ENCODE measurements around the gene ARHGEF37. TPM values are rescaled to one million over a fixed set of nuclear protein-coding genes. Genes with fewer than 3 reads are reported as not detected.

Gene ARHGEF37
- total RNA-seq, 1 experiment from 2014 or later, result 0.42 TPM

- no peak overlapping the region for H4K5ac ChIP-seq (ENCODE audit: insufficient read length, low read depth, low read length)
- WGBS (ENCODE audit: extremely low coverage, insufficient read length, low lambda C conversion rate), result no CpG with 5 or more reads among the region's 4 CpGs
- H3K4me2 ChIP-seq (ENCODE audit: insufficient read depth, insufficient read length, low read length), result no peak overlapping the region
- no peak overlapping the region for H2BK20ac ChIP-seq (ENCODE audit: low read depth, low read length, poor library complexity, severe bottlenecking)
- H3K9me3 Mint-ChIP-seq, result no peaks in the 10 kb centered on the region
- H2BK5ac ChIP-seq (ENCODE audit: insufficient read length, low read length), result no peak overlapping the region
- H2AK5ac ChIP-seq (ENCODE audit: insufficient read length, low read length), result no peak overlapping the region
- no peak overlapping the region for H4K8ac ChIP-seq (replicated peaks; ENCODE audit: insufficient read length, low read depth, low read length)
- no peaks in the 10 kb centered on the region for H3K27me3 ChIP-seq (ENCODE audit: insufficient read depth, low read length)
- no peak for DNase-seq
- no peak overlapping the region for H2BK120ac ChIP-seq (ENCODE audit: low read depth, low read length, poor library complexity, severe bottlenecking)
- H3T11ph ChIP-seq (ENCODE audit: low read length), result no peak overlapping the region
- TF ChIP-seq CTCF (conservative IDR thresholded peaks at IDR 0.05), result no peak; the same call in 2 of the 3 replicates
- no peak overlapping the region for H2BK12ac ChIP-seq (ENCODE audit: insufficient read length, low read depth, low read length)
- no peak overlapping the region for H3K27ac ChIP-seq (ENCODE audit: insufficient read length, low read depth, low read length)
- no peak overlapping the region for H3K14ac ChIP-seq (ENCODE audit: insufficient read depth, low read length)
- H2AFZ ChIP-seq (ENCODE audit: low read length), result no peak overlapping the region
- no peak overlapping the region for H4K91ac ChIP-seq (ENCODE audit: insufficient read length, low read depth, low read length)
- no peak overlapping the region for H3K9ac ChIP-seq (ENCODE audit: extremely low read depth, insufficient read length, low read length)
- no peaks in the 10 kb centered on the region for H3K27me3 Mint-ChIP-seq (ENCODE audit: low read depth)
- no peak overlapping the region for H3K27ac Mint-ChIP-seq
- H3K4me3 Mint-ChIP-seq, result no peak overlapping the region
- H3K9me3 ChIP-seq (ENCODE audit: control insufficient read depth, low read depth, low read length), result no peaks in the 10 kb centered on the region
- H3K79me2 ChIP-seq (ENCODE audit: insufficient read depth, low read length), result no peaks in the 10 kb centered on the region
- H3K4me1 Mint-ChIP-seq, result peaks cover 4 to 8% of the 10 kb centered on the region in 2 experiments; a peak in 2 of 4 replicates
- H3K4ac ChIP-seq (ENCODE audit: low read depth, low read length), result no peak overlapping the region
- no peaks in the 10 kb centered on the region for H4K20me1 ChIP-seq (ENCODE audit: control insufficient read depth, insufficient read depth, insufficient read length)
- no peaks in the 10 kb centered on the region for H3K79me1 ChIP-seq (ENCODE audit: insufficient read depth, low read depth, low read length, poor library complexity, severe bottlenecking)
- no peaks in the 10 kb centered on the region for H3K36me3 Mint-ChIP-seq (ENCODE audit: insufficient read depth in 1 of 3, low read depth in 3 of 3)
- H3K4me1 ChIP-seq (ENCODE audit: insufficient read depth, low read length), result peaks cover 5% of the 10 kb centered on the region; the same call in 1 of the 2 replicates
- no peaks in the 10 kb centered on the region for H3K23me2 ChIP-seq (ENCODE audit: insufficient read length, low read depth, low read length, poor library complexity, severe bottlenecking)
- H3K23ac ChIP-seq (ENCODE audit: insufficient read length, low read depth, low read length), result no peak overlapping the region
- H3K18ac ChIP-seq (ENCODE audit: insufficient read length, low read depth, low read length), result no peak overlapping the region
- no peak overlapping the region for H3K56ac ChIP-seq (ENCODE audit: insufficient read length, low read depth, low read length)
- H2BK15ac ChIP-seq (ENCODE audit: low read depth, low read length), result no peak overlapping the region
Measured at GRCh38 chr5:149599375-149599774, 18.1 kb downstream of the ARHGEF37 start.
